Measurements from ENCODE around the gene C1orf115.
A peak's percentile ranks its signal among the peaks of the same experiment; 100 is the strongest.
"Not testable (repeated sequence)": the region's sequence is repeated elsewhere in the genome, so short reads cannot be mapped to it uniquely, and the experiment has no call there.

Gene C1orf115

DNA sequence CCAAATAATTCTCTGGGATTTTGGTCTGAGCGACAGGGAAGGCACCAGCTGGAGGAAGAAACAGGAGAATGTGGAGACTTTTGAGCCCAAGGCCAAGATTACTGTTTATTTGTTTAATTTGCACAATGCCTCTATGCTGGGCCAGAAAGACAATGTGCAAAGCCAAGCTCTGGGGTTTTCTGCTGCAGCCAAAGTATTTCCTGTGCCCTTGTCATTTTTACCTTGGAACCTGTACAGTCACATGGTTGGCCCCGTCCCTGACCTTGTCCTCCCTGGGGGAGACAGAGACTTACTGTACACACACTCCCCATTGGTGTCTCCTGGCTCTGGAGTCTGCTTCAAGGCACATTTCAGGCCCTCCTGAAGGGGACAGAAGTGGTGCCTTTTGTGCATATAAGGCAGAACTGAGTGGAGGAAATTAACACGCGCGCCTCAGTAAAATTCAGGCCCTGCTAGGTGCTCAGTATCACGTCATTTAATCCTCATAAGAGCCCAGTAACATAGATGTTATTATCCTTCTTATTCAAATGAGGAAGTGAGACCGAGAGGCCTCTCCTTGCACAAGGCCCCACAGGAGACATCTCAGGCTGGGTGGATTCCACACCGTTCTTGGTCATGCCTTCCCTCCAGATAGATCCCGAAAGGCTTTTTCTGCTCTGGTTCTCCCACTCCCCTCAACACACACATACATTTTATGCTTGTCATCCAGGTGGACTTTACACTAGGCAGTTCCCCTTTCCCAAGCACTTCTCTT lies 21.1 kb downstream of the C1orf115 start:
- peak overlapping the region in 2 of 21 experiments; percentile 23 to 42 for H3K27ac ChIP-seq
- no peak overlapping the region for H3K4me3 ChIP-seq

GRCh38 chr1:220715986-220716385 lies 25.8 kb downstream of the C1orf115 start:
- not testable (repeated sequence) for H3K27ac ChIP-seq, H3K4me3 ChIP-seq

DNA sequence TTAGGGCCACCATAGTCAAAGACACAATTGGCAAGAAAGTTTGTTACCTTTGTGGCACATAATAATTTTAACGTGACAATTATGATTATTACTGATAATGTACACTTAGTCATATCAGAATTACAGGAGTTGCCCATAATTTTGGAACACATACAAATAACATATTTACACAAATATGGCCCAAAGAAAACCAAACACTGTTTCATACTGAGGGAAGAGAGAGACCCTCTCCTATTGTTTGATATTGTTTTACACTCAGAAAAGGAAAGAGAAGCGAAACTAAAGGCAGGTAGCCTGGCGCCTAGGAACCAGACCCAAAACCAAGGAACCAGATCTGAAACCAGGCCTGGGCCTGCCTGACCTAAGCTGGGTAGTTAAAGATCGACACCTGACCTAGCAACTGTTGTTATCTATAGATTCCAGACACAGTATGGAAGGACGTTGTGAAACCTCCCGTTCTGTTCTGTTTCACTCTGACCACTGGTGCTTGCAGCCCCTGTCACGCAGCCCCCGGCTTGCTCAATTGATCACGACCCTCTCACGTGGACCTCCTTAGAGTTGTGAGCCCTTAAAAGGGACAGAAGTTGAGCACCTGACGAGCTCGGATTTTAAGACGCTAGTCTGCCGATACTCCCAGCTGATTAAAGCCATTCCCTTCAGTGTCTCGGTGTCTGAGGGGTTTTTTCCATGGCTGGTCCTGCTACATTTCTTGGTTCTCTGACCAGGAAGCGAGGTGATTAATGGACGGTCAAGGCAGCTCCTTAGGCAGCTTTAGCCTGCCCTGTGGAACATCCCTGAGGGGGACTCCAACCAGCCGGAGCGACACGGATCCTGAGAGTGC lies 27.9 kb downstream of the C1orf115 start:
- H3K4me3 ChIP-seq, result no peak overlapping the region
- no peak overlapping the region for H3K27ac ChIP-seq

DNA sequence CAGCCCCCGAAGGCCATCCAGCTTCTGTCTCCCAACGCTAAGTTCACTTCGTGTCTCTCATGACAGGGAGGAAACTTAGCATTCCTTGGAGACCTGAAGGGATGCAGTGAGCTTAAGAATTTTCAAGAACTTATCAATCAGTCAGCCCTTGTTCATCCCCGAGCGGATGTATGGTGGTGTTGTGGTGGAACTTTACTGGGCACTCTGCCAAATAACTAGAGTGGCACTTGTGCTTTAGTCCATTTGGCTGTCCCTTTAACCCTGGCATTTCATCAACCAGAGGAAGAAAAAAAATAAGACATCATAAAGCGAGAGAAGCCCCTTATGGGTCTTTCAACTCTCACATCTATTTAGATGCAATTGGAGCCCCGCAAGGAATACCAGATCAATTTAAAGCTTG lies 31.1 kb downstream of the C1orf115 start:
- H3K27ac ChIP-seq, H3K4me3 ChIP-seq: not testable (repeated sequence)

DNA sequence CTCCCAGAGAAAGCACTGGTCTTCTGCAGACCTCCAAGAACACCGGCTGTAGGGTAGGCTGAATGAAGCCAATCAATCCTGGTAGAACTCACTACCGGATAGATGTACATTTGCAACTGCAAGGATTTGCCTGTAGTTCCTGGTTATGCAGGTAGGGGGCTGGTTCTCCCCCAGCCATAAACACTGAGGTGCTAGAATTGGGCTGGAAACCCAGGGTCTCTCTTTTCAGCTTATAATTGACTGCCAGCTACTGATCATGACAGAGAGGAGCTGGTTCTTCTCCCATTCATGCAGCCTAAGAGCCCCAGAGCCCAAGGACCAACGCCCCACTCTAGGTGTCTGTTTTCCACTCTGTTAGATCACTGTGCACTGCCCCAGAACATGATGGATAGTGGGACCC lies 36.5 kb downstream of the C1orf115 start:
- no peak overlapping the region for H3K4me3 ChIP-seq
- H3K27ac ChIP-seq, result no peak overlapping the region

- no peak overlapping the region for H3K4me3 ChIP-seq
- no peak overlapping the region for H3K27ac ChIP-seq
Measured at GRCh38 chr1:220727519-220727918, 37.4 kb downstream of the C1orf115 start.

- H3K27ac ChIP-seq, result no peak overlapping the region
Measured at GRCh38 chr1:220730486-220730885, 40.3 kb downstream of the C1orf115 start.

DNA sequence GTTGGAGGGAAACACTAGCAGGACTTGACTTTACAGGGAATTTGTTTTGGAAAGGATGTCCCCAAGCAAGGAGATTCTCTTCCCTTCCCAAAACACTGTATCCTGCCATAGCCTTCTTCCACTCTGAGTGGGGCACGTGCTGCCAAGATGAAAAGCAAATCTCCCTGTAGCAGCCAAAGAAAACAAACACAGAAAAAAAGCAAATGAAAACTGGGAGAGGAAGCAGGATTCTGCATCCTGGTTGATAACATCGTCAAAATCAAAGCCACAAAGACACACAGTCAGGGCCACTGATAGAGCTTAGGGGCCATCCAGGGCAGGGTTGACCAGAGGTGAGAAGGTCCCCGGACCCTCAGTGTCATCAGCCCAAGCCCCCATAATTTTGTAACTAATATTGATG lies 42.0 kb downstream of the C1orf115 start:
- Histone ChIP-seq H3K27ac (peak overlapping the region in 9 of 21 experiments; percentile 28 to 79 (median 52)), H3K4me3 (no peak overlapping the region)

More at GRCh38 chr1:220730486-220730885, 40.3 kb downstream of the C1orf115 start:
- H3K4me3 ChIP-seq, result no peak overlapping the region

DNA sequence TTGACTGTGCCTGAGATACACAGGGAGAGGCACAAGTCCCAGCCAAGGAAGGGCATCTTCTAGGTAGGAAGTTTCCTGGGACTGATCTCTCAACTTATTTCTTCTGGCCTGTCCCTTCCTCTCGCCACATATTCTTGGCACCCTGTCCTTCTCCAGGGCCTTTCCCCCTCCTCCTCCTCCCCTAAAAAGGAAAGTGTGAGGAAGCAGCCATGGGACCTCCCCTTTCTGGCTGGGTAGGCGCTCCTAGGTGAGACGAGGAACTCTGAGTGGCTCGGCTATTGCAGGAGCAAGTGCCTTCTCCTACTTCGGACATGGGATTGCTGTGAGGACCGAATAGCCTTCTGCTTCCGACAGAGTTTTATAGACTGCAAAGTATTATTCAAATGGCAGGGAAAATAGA lies 42.5 kb downstream of the C1orf115 start:
- H3K4me3 ChIP-seq, result peak overlapping the region in 3 of 7 experiments; percentile 4 to 12 (median 5)
- H3K27ac ChIP-seq, result peak overlapping the region in 13 of 21 experiments; percentile 9 to 79 (median 52)

DNA sequence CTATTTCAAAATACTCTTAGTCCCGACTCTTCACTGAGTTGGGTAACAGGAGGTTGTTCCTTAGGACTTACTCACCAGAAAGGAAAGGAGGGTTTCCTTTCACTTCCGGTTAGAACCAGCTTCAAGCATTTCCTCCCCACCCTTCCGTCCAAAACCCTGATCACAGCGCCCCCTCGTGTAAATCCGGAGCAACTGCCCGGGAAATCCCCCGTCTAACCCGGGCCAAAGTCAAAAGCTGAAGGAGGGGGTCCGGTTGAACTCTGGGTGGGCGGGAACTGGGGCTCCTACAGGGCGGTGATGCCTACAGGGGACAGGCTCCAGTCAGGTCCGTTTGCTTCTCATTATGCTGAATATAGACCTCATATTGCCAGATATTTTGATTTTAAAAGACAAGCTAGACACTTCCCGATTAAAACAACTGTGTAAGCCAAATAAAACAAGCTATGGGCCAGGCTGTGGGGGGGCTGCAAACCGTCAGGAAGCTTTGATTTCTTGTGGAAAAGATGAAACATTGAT lies 43.0 kb downstream of the C1orf115 start:
- Histone ChIP-seq H3K27ac (peak overlapping the region in 10 of 21 experiments; percentile 9 to 77 (median 70)), H3K4me3 (peak overlapping the region in 3 of 7 experiments; percentile 4 to 12 (median 5))

DNA sequence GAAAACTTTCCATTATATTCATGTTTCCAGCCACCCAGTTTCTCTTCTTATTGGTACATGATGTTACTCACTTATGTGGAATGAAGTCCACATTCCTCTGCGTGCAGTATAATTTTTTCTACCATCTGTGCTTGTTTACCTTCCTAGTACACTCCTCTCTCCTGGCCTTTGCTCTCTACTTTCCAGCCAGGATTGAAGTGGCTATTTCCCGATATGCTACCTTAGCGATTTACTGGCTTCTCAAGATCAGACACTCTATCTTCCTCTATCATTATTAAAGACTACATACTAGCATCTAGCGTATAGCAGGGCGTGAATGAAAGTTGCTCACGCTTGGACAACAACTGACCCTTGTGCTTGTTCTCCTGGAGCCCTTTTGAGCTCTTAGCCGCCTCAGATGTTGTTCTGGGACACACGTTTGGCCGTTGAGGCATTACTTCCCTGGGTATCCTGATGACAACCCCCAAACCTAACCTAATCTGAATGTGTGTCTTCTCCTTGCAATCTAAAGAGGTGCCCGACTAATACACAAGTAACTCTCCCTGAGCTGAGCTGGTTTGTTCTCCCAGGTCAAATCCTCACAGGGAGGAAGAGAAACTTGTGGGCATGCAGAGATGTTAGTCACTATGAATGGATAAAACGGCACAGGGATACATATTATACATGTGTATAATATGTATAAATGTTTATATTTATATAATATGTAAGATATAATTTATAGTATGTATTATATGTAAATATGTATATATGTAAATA lies 44.6 kb downstream of the C1orf115 start:
- no peak overlapping the region for H3K4me3 ChIP-seq
- no peak overlapping the region for H3K27ac ChIP-seq

DNA sequence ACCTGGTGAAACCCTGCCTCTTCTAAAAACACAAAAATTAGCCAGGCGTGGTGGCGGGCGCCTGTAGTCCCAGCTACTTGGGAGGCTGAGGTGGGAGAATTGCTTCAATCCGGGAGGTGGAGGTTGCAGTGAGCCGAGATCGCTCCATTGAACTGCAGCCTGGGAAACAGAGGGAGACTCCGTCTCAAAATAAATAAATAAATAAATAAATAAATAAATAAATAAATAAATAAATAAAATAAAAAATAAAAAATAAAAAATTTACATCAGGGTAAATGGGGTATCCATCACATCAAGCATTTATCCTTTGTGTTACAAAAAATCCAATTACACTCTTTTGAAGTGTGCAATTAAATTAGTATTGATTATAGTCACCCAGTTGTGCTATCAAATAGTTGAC lies 46.1 kb downstream of the C1orf115 start:
- H3K4me3 ChIP-seq, result not testable (repeated sequence)

DNA sequence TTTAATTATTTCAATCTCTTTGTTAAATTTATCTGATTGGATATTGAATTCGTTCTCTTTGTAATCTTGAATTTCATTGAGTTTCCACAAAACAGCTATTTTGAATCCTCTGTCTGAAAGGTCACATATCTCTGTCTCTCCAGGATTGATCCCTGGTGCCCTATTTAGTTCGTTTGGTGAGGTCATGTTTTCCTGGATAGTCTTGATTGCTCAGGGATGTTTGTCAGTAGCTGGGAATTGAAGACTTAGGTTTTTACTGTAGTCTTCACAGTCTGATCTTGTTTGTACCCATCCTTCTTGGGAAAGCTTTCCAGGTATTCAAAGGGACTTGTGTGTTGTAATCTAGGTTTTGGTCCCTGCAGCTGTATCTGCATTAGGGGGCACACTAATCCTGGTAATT lies 51.2 kb downstream of the C1orf115 start:
- H3K27ac ChIP-seq, result peak overlapping the region in 1 of 21 experiments; percentile 18
- no peak overlapping the region for H3K4me3 ChIP-seq

More for the DNA sequence above, 46.1 kb downstream of the C1orf115 start:
- not testable (repeated sequence) for H3K27ac ChIP-seq

DNA sequence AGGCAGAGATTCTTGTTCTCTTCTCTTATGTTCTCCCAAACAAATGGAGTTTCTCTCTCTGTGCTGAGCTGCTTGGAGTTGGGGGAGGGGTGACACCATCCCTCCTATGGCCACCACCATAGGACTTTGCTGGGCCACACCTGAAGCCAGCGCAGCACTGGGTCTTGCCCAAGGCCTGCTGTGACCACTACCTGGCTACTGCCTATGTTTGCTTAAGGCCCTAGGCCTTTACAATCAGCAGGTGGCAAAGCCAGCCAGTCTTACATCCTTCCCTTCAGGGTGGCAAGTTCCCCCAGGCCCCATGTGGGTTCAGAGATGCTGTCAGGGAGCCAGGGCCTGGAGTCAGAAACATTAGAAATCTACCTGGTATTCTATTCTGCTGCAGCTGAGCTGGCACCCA lies 51.7 kb downstream of the C1orf115 start:
- peak overlapping the region in 1 of 21 experiments; percentile 68 for H3K27ac ChIP-seq
- H3K4me3 ChIP-seq, result no peak overlapping the region

GRCh38 chr1:220742520-220742919 lies 52.4 kb downstream of the C1orf115 start:
- peak overlapping the region in 1 of 21 experiments; percentile 68 for H3K27ac ChIP-seq
- no peak overlapping the region for H3K4me3 ChIP-seq

- no peak overlapping the region for H3K4me3 ChIP-seq
- H3K27ac ChIP-seq, result peak overlapping the region in 1 of 21 experiments; percentile 80
Measured at GRCh38 chr1:220746851-220747250, 56.7 kb downstream of the C1orf115 start.

- peak overlapping the region; percentile 42 to 70 (median 53) for H3K4me3 ChIP-seq
- H3K27ac ChIP-seq, result peak overlapping the region in 8 of 21 experiments; percentile 35 to 80 (median 68)
Measured at GRCh38 chr1:220747437-220748088, 57.4 kb downstream of the C1orf115 start.

DNA sequence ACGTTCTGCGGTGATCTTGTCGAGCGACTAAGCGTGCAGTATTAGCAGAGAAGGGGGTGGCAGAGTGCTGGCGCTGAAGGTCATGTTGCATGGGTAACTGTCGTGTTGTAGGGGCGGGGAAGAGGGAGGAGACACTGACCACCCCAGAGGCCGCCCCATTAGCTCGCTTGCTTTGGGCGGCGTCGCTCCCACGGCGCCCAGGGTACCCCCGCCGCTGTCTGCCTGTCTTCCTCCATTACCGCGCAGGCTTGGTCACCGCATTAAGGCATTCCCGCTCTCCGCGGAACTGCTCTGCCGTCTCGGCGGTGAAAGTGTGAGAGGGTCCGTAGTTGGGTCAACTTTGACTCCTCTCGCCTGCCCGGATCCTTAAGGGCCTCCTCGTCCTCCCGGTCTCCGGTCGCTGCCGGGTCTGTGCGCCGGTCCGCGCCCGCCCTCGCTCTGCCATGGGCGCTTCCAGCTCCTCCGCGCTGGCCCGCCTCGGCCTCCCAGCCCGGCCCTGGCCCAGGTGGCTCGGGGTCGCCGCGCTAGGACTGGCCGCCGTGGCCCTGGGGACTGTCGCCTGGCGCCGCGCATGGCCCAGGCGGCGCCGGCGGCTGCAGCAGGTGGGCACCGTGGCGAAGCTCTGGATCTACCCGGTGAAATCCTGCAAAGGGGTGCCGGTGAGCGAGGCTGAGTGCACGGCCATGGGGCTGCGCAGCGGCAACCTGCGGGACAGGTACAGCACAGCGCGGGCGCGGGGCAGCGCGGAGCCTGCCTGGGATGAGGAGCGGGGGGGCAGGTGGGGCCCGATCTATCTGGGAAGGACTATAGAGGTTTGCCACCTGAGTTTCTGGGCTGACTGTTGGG lies 58.1 kb downstream of the C1orf115 start, which contains the start of gene MTARC2:
Gene MTARC2, plus strand, starts transcription at position 234 of the 846 bp plus-strand sequence. Its CDS starts 210 bp downstream, at position 444.
- H3K27ac ChIP-seq, result peak within 1 kb of the TSS in 19 of 21 experiments; percentile 21 to 80 (median 62)
- peak within 1 kb of the TSS; percentile 42 to 70 (median 53) for H3K4me3 ChIP-seq
